Measurements from ENCODE around the gene MPST.

The MPST gene

GRCh38 chr22:37016134-37016910 is 3.2 kb upstream of the MPST start:
- Histone ChIP-seq H2AFZ (no peak overlapping the region), H3K4me2 (ENCODE audit: low read length) (no peak overlapping the region), H3K9ac (no peak overlapping the region), H3K9me3 (ENCODE audit: control insufficient read depth, low read length) (no peaks in the 10 kb centered on the region), H3K27ac (no peak overlapping the region), H3K79me2 (no peaks in the 10 kb centered on the region), H3K36me3 (ENCODE audit: control insufficient read depth, insufficient read depth, low read length) (no peaks in the 10 kb centered on the region), H3K4me3 (ENCODE audit: low read depth, low read length) (no peak overlapping the region), H3K4me1 (no peaks in the 10 kb centered on the region), H3K27me3 (ENCODE audit: control insufficient read depth, insufficient read depth, low read length) (no peaks in the 10 kb centered on the region)
- TF ChIP-seq CTCF (IDR thresholded peaks at IDR 0.05) = no peak

- no peak overlapping the region for H3K4me3 ChIP-seq (ENCODE audit: low read depth, low read length)
- no peaks in the 10 kb centered on the region for H3K9me3 ChIP-seq (ENCODE audit: control insufficient read depth, low read length)
- H3K9ac ChIP-seq = no peak overlapping the region
- no peak overlapping the region for H3K4me2 ChIP-seq (ENCODE audit: low read length)
- no peaks in the 10 kb centered on the region for H3K79me2 ChIP-seq
- no peak for TF ChIP-seq CTCF (IDR thresholded peaks at IDR 0.05)
- H2AFZ ChIP-seq = no peak overlapping the region
- no peaks in the 10 kb centered on the region for H3K4me1 ChIP-seq
- H3K36me3 ChIP-seq (ENCODE audit: control insufficient read depth, insufficient read depth, low read length) = no peaks in the 10 kb centered on the region
- no peak overlapping the region for H3K27ac ChIP-seq
- H3K27me3 ChIP-seq (ENCODE audit: control insufficient read depth, insufficient read depth, low read length) = no peaks in the 10 kb centered on the region
Observed at GRCh38 chr22:37017356-37017755, 2.2 kb upstream of the MPST start.

- no peak overlapping the region for H3K27ac ChIP-seq
- no peaks in the 10 kb centered on the region for H3K27me3 ChIP-seq (ENCODE audit: control insufficient read depth, insufficient read depth, low read length)
- no peak overlapping the region for H3K9ac ChIP-seq
- H3K4me2 ChIP-seq (ENCODE audit: low read length) = peak overlapping the region; percentile 92
- H3K4me3 ChIP-seq (ENCODE audit: low read depth, low read length) = peak overlapping the region; percentile 68
- H2AFZ ChIP-seq = peak overlapping the region; percentile 76
- no peaks in the 10 kb centered on the region for H3K36me3 ChIP-seq (ENCODE audit: control insufficient read depth, insufficient read depth, low read length)
- no peaks in the 10 kb centered on the region for H3K79me2 ChIP-seq
- no peak for TF ChIP-seq CTCF (IDR thresholded peaks at IDR 0.05)
- H3K9me3 ChIP-seq (ENCODE audit: control insufficient read depth, low read length) = no peaks in the 10 kb centered on the region
- no peaks in the 10 kb centered on the region for H3K4me1 ChIP-seq
Observed at GRCh38 chr22:37018086-37018814, 1.3 kb upstream of the MPST start.

- Histone ChIP-seq H3K79me2 (no peaks in the 10 kb centered on the region), H3K4me1 (no peaks in the 10 kb centered on the region), H3K9ac (no peak overlapping the region), H3K9me3 (ENCODE audit: control insufficient read depth, low read length) (no peaks in the 10 kb centered on the region), H3K4me3 (ENCODE audit: low read depth, low read length) (peak overlapping the region; percentile 68), H3K27me3 (ENCODE audit: control insufficient read depth, insufficient read depth, low read length) (no peaks in the 10 kb centered on the region), H3K36me3 (ENCODE audit: control insufficient read depth, insufficient read depth, low read length) (no peaks in the 10 kb centered on the region), H3K4me2 (ENCODE audit: low read length) (peak overlapping the region; percentile 92), H2AFZ (peak overlapping the region; percentile 76), H3K27ac (no peak overlapping the region)
- TF ChIP-seq CTCF (IDR thresholded peaks at IDR 0.05) = no peak
Observed at GRCh38 chr22:37018815-37019308, 680 bp upstream of the MPST start.
